HG02798 (cell line): Measurements from ENCODE around the gene DDAH2.

Experiments used
- ATAC-seq: cut with Tn5 transposase; IDR thresholded peaks from one replicate; pipeline ENCODE4 v1.9.1; 2021; ENCODE audit warnings: mild to moderate bottlenecking; ENCODE audit not compliant: unreplicated experiment, poor library complexity

The DDAH2 gene

DNA sequence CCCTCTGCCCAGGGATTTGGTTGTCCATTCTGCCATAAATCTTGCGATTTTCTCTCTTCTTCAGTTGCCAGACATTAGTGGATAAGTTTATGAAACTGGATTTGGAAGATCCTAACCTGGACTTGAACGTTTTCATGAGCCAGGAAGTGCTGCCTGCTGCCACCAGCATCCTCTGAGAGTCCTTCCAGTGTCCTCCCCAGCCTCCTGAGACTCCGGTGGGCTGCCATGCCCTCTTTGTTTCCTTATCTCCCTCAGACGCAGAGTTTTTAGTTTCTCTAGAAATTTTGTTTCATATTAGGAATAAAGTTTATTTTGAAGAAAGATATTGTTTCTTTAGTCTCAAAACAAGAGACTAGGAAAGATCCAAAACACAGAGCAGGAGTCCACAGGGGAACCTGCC is 33.3 kb upstream of the DDAH2 start, which contains the start of gene SAPCD1:
TSS of gene SAPCD1 (plus strand) at position 301 of the 400 bp plus-strand sequence. CDS start 399 bp downstream, outside the sequence.
- no peak for ATAC-seq

DNA sequence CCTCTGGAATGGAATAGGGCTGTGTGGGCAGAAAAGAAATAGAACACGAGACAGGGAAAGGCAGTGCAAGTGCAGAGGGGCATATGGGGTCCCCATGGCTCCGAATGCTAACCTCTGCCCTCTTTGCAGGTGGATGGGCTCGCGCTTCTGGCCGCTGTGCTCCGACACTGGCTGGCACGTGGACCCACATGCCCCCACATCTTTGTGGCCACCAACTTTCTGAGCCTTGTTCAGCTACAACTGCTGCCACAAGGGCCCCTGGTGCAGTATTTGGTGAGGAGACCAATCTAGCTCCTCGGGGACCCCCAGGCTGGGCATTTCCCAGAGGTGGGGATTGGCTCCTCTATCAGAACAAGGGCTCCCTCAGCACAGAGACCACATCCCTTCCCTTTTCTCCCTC is 32.2 kb upstream of the DDAH2 start:
- ATAC-seq = no peak

DNA sequence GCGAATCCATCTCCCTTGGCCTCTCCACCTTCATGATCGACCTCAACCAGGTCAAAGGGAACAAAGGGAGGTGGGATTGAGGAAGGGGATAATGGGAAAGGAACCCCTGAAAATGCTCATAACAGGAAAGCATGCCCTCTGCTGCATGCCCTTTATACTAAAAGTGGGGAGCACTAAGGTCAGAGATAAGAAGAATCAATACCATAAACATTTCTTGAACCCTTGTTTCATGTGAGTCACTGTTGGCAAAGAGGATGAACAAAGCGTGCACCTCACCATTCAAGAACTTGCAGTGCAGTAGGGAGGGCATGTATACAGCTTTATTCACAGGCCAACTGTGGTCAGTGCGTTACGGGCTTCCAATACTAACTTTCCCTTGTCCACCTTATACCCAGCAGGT is 31.7 kb upstream of the DDAH2 start:
- ATAC-seq = no peak

DNA sequence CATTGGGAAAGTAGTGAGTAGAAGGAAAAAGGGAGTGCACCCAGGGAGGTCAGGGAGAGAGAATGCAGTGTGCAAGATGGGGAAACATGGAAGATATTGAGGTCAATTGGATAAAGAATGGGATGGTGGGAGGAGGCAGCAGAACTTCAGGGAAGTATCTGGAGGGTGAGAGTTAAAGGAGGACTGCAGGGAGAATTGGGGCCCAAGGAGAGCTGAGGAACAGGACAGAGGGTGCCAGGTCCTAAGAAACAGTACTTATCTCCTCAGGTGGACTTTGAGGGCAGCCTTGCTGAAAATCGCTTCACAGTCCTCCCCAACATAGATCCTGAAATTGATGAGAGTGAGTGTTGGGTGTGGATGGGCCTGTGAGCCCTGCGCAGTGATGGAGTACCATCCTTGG is 29.2 kb upstream of the DDAH2 start:
- no peak for ATAC-seq

DNA sequence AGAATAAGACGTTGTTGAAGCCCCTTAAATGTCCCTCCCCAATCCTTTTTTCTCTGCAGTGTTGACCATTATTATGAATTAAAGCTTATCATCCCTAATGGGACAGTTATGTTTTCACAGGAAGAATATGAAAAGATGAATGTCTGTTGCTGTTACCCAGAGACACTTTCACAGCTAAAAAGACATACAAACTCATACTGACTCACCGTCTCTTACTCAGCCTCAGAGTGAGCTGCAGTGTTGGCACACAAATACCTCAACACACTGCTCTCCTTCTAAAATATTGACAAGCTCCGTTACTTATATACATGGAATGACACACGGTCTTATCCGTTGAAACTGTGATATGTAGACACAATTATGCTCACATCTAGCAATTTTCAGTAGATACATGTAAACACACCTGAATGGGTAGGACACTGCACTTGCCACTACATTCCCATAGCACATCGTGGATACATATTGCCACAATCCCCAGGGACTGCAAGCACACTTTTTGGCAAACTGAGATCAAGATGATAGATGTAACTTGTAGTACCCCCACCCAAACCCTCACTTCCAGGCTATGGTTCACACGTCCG is 23.7 kb upstream of the DDAH2 start:
- no peak for ATAC-seq

DNA sequence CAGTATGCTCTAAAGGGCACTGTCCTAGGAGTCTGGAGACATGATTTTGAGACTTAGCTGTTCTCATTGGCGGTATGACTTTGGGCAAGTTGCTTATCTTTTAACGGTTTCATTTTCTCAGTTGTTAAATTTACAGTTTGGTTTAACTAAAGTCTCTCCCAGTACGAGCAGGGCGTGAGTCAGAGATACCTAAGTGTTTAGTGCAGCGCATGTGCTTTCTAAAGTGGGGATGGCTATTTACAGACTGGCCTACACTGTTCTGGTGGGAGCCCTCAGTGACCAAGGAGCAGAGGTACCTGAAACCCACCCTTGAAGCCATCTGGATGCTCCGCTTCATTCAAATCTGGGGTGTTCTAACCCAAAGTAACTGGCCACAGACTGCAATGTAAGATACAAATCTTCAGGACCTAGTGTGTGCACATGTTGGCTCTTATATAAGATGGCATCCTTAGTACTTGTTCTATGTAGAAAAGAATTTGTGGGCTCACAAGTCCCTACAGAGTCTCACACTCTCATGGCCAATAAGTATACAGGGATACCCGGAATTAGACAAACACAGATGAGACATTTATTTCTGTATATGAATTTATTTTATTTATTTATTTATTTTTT is 21.4 kb upstream of the DDAH2 start:
- ATAC-seq = no peak

DNA sequence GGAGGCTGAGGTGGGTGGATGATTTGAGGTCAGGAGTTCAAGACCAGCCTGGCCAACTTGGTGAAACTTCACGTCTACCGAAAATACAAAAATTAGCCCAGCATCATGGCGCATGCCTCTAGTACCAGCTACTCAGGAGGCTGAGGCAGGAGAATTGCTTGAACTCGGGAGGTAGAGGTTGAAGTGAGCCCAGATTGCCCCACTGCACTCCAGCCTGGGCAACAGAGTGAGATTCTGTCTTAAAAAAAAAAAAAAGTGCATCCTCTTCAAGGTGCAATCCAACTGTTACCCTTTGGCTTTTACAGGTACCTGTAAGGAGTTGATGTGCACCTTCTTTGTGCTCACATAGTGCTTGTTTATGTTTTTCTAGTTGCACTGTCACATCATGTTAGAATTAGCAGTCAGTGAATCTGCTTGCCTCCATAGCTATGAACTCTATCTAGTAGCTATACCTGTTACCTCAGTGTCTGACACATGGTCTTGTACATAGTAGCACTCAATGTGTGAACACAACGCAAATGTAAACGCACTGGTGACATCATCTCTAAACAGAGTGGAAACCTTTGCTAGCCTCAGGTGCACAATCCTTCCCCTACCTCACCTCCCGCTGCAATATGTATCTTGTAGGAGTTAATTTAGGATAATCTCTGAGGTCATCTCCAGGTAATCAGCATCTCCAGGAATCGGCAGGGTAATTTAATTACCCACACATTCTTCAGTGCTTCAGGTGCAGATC is 20.4 kb upstream of the DDAH2 start:
- no peak for ATAC-seq

DNA sequence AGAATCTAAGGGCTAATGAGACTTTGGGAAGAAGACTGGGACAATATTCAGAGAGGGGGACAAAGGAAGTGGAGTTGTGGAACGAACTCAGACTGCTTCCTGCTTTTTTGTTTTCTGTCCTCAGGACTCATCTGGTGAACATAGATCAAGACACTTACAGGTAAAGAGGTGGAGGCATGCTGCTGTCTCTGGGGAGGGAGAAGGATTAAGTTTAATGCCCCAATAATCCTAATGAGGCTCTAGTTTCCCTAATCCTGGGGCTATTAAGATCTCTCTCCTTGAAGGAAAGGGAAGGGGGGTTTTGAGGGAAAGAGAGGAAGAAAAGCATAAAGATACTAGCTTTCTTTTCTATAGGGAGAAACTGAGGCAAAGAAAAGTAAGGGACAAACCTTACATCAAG is 15.3 kb upstream of the DDAH2 start:
- ATAC-seq = no peak

DNA sequence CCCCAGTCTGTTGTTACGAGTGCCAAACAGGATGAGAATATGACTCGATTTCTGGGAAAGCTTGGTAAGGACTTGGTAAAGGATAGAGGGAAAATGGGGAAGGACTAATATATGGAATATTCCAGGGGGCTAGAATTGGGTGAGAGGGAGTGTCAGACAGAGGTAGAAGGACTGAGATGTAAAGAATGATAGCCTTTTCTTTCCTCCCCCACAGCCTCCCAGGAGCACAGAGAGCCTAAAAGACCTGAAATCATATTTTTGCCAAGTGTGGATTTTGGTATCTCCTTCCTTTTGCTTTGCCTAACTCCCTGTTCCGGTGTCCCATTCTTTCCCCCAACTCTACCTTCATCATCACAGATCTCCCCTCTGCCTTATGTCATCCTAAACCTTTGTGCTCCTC is 13.8 kb upstream of the DDAH2 start:
- no peak for ATAC-seq

DNA sequence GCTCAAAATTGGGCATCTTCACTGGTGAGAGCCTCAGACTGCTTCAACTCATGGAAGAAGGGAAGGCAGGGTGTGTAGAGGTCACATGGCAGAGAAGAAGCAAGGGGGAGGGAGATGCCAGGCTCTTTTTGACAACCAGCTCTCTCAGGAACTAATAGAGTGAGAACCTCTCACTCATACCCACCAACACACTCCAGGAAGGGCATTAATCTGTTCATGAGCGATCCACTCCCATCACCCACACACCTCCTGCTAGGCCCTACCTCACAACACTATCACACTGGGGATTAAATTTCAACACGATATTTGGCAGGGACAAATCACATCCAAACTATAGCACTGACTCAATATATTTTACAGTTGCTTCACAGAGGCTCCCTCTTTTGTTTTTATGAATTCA is 12.7 kb upstream of the DDAH2 start:
- no peak for ATAC-seq

DNA sequence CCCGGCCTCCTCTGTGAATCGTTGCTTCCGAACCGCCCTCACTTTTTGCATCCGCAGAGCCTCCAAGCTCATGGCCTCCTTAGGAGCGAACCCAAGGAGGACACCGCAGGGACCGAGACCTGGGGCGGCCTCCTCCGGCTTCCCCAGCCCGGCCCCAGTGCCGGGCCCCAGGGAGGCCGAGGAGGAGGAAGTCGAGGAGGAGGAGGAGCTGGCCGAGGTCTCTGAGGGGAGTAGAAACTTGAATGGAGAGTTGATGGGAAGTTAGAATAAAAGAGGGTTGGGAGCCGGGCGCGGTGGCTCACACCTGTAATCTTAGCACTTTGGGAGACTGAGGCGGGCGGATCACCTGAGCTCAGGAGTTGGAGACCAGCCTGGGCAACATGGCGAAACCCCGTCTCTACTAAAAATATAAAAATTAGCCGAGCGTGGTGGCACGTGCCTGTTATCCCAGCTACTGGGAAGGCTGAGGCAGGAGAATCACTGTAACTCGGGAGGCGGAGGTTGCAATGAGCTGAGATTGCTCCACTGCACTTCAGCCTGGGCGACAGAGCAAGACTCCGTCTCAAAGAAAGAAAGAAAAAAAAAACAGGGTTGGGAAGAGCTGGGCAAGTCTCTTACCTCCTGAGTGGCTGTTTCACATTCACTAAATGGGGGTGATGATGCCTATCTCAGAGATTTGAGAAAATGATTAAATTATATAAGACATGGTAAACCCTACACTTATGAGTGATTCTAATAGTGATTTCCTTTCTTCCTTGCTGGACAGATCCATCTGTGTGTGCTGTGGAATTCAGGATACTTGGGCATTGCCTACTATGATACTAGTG is 11.5 kb upstream of the DDAH2 start:
- peak; percentile 0 for ATAC-seq

DNA sequence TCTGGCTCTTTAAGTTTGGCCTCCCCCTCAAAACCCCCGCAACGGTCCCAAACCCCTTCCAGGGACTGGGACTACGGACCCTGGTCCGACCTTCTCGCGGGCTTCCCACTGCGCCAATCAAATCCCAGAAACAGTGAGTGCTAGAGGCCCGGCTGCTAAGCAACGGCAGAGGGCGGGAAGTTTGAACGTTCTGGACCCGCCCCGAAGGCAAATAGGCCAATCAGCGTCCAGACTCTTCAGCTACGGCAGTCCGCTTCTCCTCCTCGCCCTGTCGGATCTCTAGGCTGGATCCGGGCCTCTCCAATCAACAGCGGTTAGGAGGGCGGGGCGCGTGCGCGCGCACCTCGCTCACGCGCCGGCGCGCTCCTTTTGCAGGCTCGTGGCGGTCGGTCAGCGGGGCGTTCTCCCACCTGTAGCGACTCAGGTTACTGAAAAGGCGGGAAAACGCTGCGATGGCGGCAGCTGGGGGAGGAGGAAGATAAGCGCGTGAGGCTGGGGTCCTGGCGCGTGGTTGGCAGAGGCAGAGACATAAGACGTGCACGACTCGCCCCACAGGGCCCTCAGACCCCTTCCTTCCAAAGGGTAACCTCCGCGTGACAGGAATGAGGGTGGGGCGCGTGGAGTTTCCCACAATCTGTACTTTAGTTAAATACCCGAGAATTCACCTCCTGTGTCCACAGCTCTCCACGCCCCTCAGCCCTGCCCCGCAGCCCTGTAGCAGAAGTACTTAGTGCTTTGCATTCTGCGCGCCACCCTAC is 10.7 kb upstream of the DDAH2 start, which contains the start of gene MSH5:
TSS of gene MSH5 (plus strand) at position 367 of the 758 bp plus-strand sequence. CDS start 462 bp downstream, outside the sequence.
- peak; percentile 88 for ATAC-seq

DNA sequence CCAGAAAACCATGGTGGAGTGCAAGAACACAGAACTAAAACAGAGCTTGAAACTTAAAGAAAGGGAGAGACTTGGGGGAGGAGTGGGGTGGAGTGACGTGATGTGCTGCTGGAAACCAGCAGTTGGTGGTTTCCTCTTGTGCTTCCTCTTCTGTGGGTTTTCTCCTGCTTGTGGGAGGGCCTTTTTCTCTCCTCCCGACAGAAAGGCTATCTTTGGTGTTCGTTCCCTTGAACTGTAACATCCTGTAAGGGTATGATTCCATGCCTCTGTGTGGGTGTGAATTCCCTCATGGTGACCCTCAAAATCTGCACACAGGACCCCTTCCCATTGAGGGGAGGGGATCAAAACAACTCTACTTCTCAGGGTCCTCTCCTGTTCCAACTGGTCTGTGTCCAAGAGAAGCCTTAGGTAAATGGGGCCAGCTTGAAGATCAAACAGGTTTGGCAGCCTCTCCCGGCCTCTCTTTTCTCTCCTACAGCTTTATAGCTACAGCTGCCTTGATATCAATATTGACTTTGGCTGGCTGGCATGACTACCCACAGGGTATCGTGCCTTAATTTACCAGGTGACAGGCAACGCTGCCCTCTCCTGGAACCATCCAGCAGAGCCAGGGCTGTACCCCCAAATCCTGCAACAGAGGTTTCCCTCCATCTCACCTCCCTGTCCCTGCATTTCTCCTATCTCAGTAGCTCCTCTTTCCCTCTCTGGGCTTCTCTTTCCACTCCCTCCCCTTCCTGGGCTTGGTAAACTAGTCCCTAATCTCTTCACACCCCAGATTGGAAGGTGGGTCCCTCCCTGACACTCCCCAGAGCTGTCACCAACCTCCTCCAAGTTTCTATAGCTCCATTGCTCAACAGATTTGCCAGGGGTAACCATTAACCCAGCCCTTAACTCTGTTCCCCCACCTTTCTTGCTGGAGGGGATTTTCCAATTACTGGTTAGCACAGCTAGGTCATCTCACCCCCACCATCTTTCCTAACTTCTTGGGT is 9.2 kb upstream of the DDAH2 start:
- ATAC-seq = peak; percentile 22

DNA sequence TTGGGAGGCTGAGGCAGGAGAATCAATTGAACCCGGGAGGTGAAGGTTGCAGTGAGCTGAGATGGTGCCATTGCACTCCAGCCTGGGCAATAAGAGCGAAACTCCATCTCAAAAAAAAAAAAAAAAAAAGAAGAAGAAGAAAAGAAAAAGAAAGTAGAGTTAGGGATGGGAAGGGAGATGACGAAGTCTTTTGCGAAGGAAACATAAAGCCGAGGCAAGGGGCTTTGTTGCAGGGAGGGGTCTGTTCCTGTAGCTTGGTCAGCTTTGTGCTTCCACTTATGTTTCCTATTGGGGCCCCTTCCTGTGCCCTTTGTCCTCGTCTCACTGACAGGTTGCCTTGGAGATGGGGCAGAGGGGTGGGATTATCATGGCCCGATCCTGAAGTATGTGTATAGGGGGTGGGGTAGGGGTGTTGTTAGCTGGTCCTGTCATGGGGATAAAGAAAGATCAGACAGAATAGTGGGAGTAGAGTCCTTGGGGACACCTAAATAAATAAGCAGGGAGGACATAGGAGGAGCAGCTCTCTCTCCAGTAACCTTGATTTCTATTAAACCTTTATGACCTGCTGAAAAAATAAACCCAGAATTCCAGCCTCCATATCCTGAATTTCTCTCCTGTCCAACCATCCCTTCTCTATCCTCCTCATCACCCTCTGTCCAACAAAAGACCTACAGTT is 8.4 kb upstream of the DDAH2 start:
- no peak for ATAC-seq

DNA sequence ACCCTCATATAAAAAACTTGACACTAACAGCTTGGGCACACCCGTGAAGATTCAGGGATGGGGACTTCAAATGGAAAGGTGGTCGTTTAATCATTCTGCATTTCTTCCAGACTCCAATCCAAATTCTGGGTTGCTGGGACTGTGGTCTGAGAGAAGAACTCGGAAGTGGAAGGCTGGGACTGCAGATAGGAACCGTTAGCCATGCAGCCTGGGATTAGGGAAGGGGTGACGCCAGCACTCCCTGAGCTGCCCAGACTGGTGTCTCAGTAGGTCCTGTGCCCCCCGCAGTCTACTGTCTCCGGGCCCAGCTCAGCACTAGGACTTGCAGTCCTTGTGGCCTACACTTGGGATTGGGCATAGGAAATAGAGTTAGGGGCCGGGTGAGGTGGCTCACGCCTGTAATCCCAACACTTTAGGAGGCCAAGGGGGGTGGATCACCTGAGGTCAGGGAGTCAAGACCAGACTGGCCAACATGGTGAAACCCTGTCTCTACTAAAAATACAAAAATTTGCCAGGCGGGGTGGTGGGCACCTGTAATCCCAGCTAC is 7.7 kb upstream of the DDAH2 start:
- ATAC-seq = no peak

DNA sequence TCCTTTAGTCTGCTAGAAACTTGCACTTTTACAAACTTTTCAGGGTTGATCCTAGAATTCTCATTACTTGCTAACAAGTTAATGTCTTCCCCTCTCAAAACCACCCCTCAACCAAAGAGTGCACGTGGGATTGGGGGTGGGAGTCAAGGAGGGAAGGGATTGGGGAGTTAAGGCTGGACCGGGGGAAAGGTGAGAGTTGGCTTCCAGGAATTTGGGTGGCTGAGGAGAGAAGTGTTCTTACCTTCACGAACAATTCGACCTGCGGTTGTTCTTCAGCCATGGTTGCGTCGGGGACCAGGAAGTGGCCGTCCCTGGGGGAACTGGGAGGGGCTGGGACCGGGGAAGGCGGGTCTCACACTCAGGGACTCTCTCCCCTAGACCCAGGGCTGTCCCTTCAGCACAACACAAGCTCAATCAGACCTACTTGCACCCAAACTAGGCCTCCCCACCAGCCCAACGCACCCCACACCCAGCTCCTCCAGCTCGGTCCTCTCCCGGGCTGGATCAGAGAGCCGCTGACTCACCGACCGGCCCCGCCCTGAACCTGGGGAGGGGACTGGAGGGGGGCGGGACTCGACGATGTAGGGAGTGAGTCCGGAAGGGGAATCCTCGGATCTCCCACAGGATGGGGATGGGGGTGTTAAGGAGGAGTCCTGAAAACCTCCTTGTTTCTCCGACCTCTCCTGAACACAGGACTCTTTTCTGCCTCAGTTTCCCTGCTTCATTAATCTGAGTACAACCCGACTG is 7.1 kb upstream of the DDAH2 start, which contains the start of gene CLIC1:
TSS of gene CLIC1 (minus strand) at position 510 of the 747 bp plus-strand sequence. CDS start at position 280, 230 bp downstream.
- no peak for ATAC-seq

DNA sequence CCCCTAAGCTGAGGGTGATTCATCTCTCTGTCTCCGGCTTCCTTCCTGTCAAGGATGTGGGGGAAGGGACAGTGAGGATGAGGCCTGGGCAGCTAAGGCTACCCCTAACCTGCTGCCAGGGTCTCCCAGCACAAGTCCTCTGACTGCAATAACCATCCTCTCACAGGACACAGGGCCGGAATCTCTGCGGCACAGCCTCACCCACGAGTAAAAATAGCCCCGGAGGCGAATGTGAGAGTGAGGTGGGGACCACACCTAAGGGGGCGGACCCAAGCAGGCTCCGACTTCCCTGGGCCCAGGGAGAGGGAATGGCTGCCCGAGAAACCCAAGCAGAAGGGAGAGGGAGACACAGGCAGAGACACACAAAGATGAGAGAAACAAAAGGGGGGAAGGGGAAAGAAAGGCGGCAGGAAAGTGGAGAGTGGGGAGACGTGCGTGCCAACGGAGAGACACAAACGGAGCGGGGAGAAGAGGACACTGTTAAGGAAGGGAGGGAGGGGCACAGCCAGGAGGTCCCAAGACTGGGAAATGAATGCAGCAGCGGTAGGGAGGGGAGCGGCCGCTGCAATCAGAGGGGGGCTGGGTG is 5.8 kb upstream of the DDAH2 start:
- no peak for ATAC-seq
